ENCODE data around the gene PRELID2.
A peak's percentile ranks its signal among the peaks of the same experiment; 100 is the strongest.
"Not testable (repeated sequence)": the region's sequence is repeated elsewhere in the genome, so short reads cannot be mapped to it uniquely, and the experiment has no call there.

PRELID2 gene

GRCh38 chr5:145840458-145841132, 5.5 kb upstream of the PRELID2 start:
- no peak for FAIRE-seq
- DNase-seq (ENCODE audit: low spot score), result no peak

- FAIRE-seq (no peak), DNase-seq (ENCODE audit: low spot score) (no peak)
These were observed 3.1 kb upstream of the PRELID2 start for GRCh38 chr5:145838276-145838675.

- not testable (repeated sequence) for DNase-seq (ENCODE audit: low spot score); FAIRE-seq
These were observed 1.1 kb upstream of the PRELID2 start for GRCh38 chr5:145836241-145836640.

- FAIRE-seq (no peak), DNase-seq (ENCODE audit: low spot score) (peak; percentile 17)
These were observed 702 bp upstream of the PRELID2 start for GRCh38 chr5:145835848-145836239.

GRCh38 chr5:145834554-145834916, 607 bp downstream of the PRELID2 start:
- FAIRE-seq (no peak), DNase-seq (ENCODE audit: low spot score) (no peak)

GRCh38 chr5:145833631-145834200, 1.4 kb downstream of the PRELID2 start:
- FAIRE-seq (no peak), DNase-seq (ENCODE audit: low spot score) (no peak)

GRCh38 chr5:145830594-145830993, 4.5 kb downstream of the PRELID2 start:
- no peak for FAIRE-seq
- DNase-seq (ENCODE audit: low spot score), result no peak

GRCh38 chr5:145829708-145830361, 5.3 kb downstream of the PRELID2 start:
- no peak for FAIRE-seq
- DNase-seq (ENCODE audit: low spot score), result no peak

GRCh38 chr5:145826895-145827674, 8.1 kb downstream of the PRELID2 start:
- no peak for DNase-seq (ENCODE audit: low spot score)

GRCh38 chr5:145825751-145826180, 9.4 kb downstream of the PRELID2 start:
- peak; percentile 40 for DNase-seq (ENCODE audit: low spot score)
- FAIRE-seq, result no peak

More at GRCh38 chr5:145826895-145827674, 8.1 kb downstream of the PRELID2 start:
- FAIRE-seq, result no peak

GRCh38 chr5:145824040-145824439, 11.1 kb downstream of the PRELID2 start:
- FAIRE-seq, result no peak
- no peak for DNase-seq (ENCODE audit: low spot score)

GRCh38 chr5:145818604-145819003, 16.5 kb downstream of the PRELID2 start:
- FAIRE-seq (no peak), DNase-seq (ENCODE audit: low spot score) (no peak)

- no peak for FAIRE-seq
These were observed 22.3 kb downstream of the PRELID2 start for GRCh38 chr5:145812877-145813276.

GRCh38 chr5:145811834-145812625, 23.1 kb downstream of the PRELID2 start:
- DNase-seq (ENCODE audit: low spot score) (no peak), FAIRE-seq (no peak)

More at GRCh38 chr5:145812877-145813276, 22.3 kb downstream of the PRELID2 start:
- DNase-seq (ENCODE audit: low spot score), result no peak

GRCh38 chr5:145806923-145807322, 28.2 kb downstream of the PRELID2 start:
- no peak for DNase-seq (ENCODE audit: low spot score)
- FAIRE-seq, result no peak

GRCh38 chr5:145805819-145806218, 29.3 kb downstream of the PRELID2 start:
- FAIRE-seq (peak; percentile 77), DNase-seq (ENCODE audit: low spot score) (no peak)

GRCh38 chr5:145804701-145805100, 30.4 kb downstream of the PRELID2 start:
- DNase-seq (ENCODE audit: low spot score), result no peak
- FAIRE-seq, result no peak

GRCh38 chr5:145803112-145804004, 31.8 kb downstream of the PRELID2 start:
- no peak for FAIRE-seq
- DNase-seq (ENCODE audit: low spot score), result no peak

- DNase-seq (ENCODE audit: low spot score), result no peak
- no peak for FAIRE-seq
These were observed 33.9 kb downstream of the PRELID2 start for GRCh38 chr5:145801195-145801594.

GRCh38 chr5:145800181-145800580, 35.0 kb downstream of the PRELID2 start:
- DNase-seq (ENCODE audit: low spot score) (no peak), FAIRE-seq (no peak)

Data from urothelium cell line (cell line).